ENCODE data around the gene DIPK1B. TPM values are rescaled to one million over a fixed set of nuclear protein-coding genes. Genes with fewer than 3 reads are reported as not detected.

The DIPK1B gene
- total RNA-seq, 1 experiment from 2014 or later = not detected

DNA sequence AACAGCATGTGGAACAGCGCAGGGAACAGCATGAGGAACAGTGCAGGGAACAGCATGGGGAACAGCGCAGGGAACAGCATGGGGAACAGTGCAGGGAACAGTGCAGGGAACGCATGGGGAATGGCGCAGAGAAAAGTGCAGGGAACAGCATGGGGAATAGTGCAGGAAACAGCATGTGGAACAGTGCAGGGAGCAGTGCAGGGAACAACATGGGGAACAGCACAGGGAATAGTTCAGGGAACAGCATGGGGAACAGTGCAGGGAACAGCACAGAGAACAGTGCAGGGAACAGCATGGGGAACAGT is 43.7 kb downstream of the DIPK1B start:
- intact Hi-C loops (cut with micrococcal nuclease) = no loop called here
- DNase-seq (ENCODE audit: unreplicated experiment) = no peak
- Mint-ChIP-seq H3K36me3 (ENCODE audit: insufficient read depth, unreplicated experiment) (no peaks in the 10 kb centered on the region), H3K4me3 (ENCODE audit: unreplicated experiment) (no peak overlapping the region), H3K27me3 (ENCODE audit: insufficient read depth, unreplicated experiment) (peaks cover 12% of the 10 kb centered on the region), H3K27ac (ENCODE audit: low read depth, unreplicated experiment) (no peak overlapping the region), H3K9me3 (ENCODE audit: unreplicated experiment) (peaks cover 15% of the 10 kb centered on the region), H3K4me1 (ENCODE audit: insufficient read depth, unreplicated experiment) (no peaks in the 10 kb centered on the region)
- POLR2A ChIA-PET = no interaction called here
- CTCF ChIA-PET = no interaction called here
- BruUV-seq (replicated peaks) = no TSS peak
- TF ChIP-seq, protein P1, sequence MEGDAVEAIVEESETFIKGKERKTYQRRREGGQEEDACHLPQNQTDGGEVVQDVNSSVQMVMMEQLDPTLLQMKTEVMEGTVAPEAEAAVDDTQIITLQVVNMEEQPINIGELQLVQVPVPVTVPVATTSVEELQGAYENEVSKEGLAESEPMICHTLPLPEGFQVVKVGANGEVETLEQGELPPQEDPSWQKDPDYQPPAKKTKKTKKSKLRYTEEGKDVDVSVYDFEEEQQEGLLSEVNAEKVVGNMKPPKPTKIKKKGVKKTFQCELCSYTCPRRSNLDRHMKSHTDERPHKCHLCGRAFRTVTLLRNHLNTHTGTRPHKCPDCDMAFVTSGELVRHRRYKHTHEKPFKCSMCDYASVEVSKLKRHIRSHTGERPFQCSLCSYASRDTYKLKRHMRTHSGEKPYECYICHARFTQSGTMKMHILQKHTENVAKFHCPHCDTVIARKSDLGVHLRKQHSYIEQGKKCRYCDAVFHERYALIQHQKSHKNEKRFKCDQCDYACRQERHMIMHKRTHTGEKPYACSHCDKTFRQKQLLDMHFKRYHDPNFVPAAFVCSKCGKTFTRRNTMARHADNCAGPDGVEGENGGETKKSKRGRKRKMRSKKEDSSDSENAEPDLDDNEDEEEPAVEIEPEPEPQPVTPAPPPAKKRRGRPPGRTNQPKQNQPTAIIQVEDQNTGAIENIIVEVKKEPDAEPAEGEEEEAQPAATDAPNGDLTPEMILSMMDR (IDR thresholded peaks at IDR 0.05; ENCODE audit: unreplicated experiment) = no peak

DNA sequence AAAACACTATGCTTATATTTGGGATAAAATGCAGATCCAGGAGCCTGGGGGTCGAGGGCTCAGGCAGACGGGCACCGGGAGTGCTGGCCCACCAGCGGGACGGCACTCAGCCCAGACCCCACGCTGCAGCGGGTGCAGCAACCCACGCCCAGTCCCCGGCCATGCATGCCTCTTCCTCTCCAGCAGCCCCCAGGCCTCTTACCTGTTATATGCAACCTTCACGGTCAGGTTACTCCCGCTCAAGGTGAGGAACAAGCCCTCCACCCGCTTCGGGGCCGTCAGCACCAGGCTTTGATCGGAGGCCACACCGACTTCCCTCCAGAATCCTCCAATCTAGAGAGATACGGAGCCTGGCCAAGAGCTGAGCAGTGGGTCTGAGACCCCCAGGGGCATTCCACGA is 44.5 kb downstream of the DIPK1B start:
- no peaks in the 10 kb centered on the region for H3K36me3 Mint-ChIP-seq (ENCODE audit: insufficient read depth, unreplicated experiment)
- CTCF ChIA-PET = interaction anchor here (1.1 kb wide), 1 partner anchor 15 kb away, joined by 3 read pairs; the partner anchor contains the start of gene LCN10
- no peak for DNase-seq (ENCODE audit: unreplicated experiment)
- H3K4me1 Mint-ChIP-seq (ENCODE audit: insufficient read depth, unreplicated experiment) = no peaks in the 10 kb centered on the region
- BruUV-seq (replicated peaks) = no TSS peak
- POLR2A ChIA-PET = no interaction called here
- intact Hi-C loops (cut with micrococcal nuclease) = no loop called here
- peaks cover 4% of the 10 kb centered on the region for H3K27me3 Mint-ChIP-seq (ENCODE audit: insufficient read depth, unreplicated experiment)
- H3K4me3 Mint-ChIP-seq (ENCODE audit: unreplicated experiment) = no peak overlapping the region
- TF ChIP-seq, protein P1 (IDR thresholded peaks at IDR 0.05; ENCODE audit: unreplicated experiment) = no peak
- peaks cover 10% of the 10 kb centered on the region for H3K9me3 Mint-ChIP-seq (ENCODE audit: unreplicated experiment)
- H3K27ac Mint-ChIP-seq (ENCODE audit: low read depth, unreplicated experiment) = no peak overlapping the region

DNA sequence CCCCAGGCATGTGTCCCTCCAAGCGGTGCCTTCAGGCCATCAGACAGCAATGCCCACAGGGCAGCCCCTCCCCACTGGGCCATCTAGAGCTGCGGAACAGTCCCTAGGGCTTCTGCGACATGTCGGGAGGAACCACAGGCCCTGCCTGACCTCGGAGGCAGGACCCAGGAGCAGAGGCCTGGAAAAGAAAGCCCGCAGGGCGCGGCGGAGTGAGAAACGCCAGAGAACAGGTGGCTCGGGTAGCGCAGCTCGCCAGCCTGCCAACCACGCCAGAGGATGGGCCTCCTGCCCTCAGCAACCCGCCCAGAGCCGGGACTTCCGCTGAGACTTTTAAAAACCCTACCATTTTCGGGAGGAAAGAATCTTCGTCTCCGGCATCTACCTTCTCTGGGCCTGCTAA is 45.0 kb downstream of the DIPK1B start:
- TF ChIP-seq, protein P1 (IDR thresholded peaks at IDR 0.05; ENCODE audit: unreplicated experiment) = no peak
- ChIA-PET POLR2A (no interaction called here), CTCF (interaction anchor here (0.6 to 4.8 kb wide), 8 partner anchors 9 to 277 kb away, joined by 3 to 30 read pairs (median 3); partner anchors contain the start of gene LCN10)
- intact Hi-C loops (cut with micrococcal nuclease) = no loop called here
- peaks cover 5% of the 10 kb centered on the region for H3K9me3 Mint-ChIP-seq (ENCODE audit: unreplicated experiment)
- H3K27me3 Mint-ChIP-seq (ENCODE audit: insufficient read depth, unreplicated experiment) = no peaks in the 10 kb centered on the region
- H3K4me1 Mint-ChIP-seq (ENCODE audit: insufficient read depth, unreplicated experiment) = no peaks in the 10 kb centered on the region
- no peak overlapping the region for H3K4me3 Mint-ChIP-seq (ENCODE audit: unreplicated experiment)
- no peaks in the 10 kb centered on the region for H3K36me3 Mint-ChIP-seq (ENCODE audit: insufficient read depth, unreplicated experiment)
- BruUV-seq (replicated peaks) = no TSS peak
- DNase-seq (ENCODE audit: unreplicated experiment) = no peak
- H3K27ac Mint-ChIP-seq (ENCODE audit: low read depth, unreplicated experiment) = no peak overlapping the region

DNA sequence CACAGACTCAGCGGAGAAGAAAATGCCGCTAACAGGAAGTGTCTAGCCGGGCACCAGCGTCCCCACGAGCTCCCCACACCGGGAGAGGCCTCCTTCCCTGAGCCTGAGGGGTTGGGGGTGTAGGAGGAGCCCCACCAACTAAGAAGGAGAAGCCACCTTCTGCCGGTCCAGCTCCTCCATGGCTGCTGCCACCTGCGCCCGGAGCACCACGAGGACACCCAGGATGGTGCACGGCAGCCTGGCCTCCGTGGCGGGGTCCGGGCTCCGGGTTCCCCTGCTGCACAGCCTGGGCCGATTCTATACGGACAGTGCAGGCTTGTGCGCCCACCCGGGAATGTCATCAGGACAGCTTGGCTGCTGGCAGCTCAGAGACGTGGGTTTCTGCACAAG is 45.4 kb downstream of the DIPK1B start:
- H3K36me3 Mint-ChIP-seq (ENCODE audit: insufficient read depth, unreplicated experiment) = no peaks in the 10 kb centered on the region
- H3K4me3 Mint-ChIP-seq (ENCODE audit: unreplicated experiment) = no peak overlapping the region
- peaks cover under 1% of the 10 kb centered on the region for H3K9me3 Mint-ChIP-seq (ENCODE audit: unreplicated experiment)
- no peak for DNase-seq (ENCODE audit: unreplicated experiment)
- CTCF ChIA-PET = interaction anchor here (0.5 to 4.8 kb wide), 10 partner anchors 9 to 362 kb away, joined by 3 to 30 read pairs (median 3); partner anchors contain the start of gene LCN10
- BruUV-seq (replicated peaks) = no TSS peak
- TF ChIP-seq, protein P1 (IDR thresholded peaks at IDR 0.05; ENCODE audit: unreplicated experiment) = no peak
- POLR2A ChIA-PET = no interaction called here
- no peak overlapping the region for H3K27ac Mint-ChIP-seq (ENCODE audit: low read depth, unreplicated experiment)
- H3K27me3 Mint-ChIP-seq (ENCODE audit: insufficient read depth, unreplicated experiment) = no peaks in the 10 kb centered on the region
- H3K4me1 Mint-ChIP-seq (ENCODE audit: insufficient read depth, unreplicated experiment) = no peaks in the 10 kb centered on the region
- intact Hi-C loops (cut with micrococcal nuclease) = no loop called here

All from MCF 10A (cell line).